GM19452 (cell line): ENCODE measurements around the gene BUD31.
A peak's percentile ranks its signal among the peaks of the same experiment; 100 is the strongest.
"Not testable (repeated sequence)": the region's sequence is repeated elsewhere in the genome, so short reads cannot be mapped to it uniquely, and the experiment has no call there.

Experiments
- ATAC-seq: cut with Tn5 transposase; IDR thresholded peaks from one replicate; pipeline ENCODE4 v1.9.1; 2021; ENCODE audit not compliant: unreplicated experiment

The BUD31 gene

DNA sequence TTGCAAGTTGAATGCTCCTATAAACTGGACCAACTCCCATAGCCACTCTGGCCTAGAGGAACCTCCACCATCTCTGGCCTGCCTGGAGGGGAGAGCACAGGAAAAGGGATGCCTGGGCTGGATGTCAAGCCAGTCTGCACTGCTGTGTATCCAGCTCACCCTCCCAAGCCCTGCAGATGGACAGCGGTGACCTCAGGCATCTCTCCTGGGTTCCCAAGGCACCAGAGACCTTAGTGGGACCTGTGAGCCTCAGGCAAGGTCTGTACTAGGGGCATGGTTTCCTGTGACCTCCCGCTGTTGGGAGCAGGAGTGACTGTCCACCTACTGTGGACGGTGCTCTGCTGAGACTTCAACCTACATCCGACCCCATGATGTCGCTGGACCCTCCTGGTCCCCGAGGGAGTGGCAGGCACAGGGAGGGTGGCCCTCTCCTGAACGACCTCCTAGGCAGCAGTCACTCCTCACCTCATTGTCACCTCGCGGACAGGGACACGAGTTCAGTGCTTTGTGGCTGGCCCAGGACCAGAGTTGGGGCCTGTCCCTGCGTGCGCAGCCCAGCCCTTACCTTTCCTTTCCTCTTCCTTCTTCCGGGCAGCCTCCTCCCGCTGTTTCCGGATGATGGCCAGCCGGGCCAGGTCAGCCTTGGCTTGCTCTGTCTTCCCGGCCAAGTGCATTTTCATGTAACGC, 11.3 kb upstream of the BUD31 start:
- ATAC-seq: no peak

DNA sequence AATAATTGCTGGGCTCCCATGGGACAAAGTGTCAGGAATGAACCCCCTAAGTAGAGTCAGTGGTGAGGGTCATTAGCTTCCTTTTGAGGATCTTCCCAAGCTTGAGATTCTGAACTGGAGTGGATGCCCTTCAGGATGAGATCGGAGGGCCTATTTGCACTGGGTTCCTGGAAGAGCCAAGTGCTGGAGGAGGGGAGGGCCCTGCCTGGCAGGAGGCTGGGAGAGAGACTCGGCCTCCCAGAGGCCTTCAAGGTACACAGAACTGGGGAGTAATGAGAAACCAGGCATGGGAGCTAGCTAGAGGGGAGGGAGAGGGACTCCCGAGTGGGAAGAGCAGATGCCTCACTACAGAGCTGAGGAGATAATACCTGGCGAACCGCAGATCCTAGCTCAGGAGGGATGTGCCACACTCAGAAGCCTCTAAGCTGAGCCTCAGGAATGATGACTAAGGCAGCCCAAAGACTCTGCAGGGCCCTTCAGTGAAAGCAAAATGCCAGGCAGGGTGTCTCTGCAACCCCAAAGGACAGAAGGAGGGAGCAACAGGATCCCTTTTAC, 9.8 kb upstream of the BUD31 start:
- no peak for ATAC-seq

DNA sequence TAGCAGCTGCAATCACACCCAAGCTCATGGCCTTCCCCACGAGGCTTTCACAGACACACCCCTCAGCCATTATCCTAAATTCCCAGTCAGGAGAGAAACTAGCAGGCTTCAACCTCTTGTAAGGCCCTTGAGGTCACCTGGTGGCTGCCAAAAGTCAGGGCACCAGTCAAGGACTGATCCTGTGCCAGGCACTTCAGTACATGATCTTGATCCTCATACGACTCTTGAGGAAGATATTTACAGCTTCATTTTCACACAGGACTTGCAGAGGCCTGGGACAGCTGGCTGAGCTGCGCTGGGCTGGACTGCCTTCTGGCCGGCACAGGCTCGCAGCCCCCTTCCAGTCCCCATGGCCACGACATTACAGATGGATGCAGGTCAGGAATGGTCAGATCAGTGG, 9.2 kb upstream of the BUD31 start:
- no peak for ATAC-seq

DNA sequence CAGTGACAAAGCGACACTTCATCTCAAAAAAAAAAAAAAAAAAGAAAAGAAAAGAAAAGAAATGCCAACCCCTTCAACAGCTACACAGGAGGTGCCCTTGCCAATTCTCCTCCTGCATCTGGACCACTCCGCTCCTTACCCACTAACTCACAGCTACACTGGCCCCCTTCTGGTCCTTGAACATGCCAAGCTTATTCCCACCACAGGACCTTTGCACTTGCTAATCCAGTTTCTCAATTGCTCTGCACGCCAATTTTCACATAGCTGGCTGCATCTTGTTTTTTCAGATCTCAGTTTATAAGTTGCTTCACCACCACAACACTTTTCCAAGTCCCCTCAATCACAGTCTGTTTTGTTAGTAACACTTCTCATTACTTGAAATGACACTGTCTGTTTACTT, 5.9 kb upstream of the BUD31 start:
- no peak for ATAC-seq

DNA sequence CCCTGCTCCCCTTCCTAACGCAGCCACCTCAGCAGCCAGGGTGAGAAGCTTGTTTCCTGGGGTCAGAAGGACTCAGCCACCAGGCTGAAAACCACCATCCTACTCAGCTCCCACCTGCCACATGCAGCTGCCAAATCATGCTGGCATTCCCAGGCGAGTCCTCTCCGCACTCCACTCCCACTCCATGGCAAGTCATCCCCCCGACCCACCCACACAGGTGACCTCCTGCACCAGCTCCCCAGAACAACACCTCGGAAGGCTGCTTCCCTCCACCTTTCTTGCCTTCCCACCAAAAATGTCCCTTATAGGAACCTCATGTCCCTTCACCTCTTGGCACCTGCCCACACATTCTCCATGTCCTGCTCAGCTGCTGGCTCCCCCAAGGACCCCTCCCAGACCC, 5.0 kb upstream of the BUD31 start:
- ATAC-seq: no peak

DNA sequence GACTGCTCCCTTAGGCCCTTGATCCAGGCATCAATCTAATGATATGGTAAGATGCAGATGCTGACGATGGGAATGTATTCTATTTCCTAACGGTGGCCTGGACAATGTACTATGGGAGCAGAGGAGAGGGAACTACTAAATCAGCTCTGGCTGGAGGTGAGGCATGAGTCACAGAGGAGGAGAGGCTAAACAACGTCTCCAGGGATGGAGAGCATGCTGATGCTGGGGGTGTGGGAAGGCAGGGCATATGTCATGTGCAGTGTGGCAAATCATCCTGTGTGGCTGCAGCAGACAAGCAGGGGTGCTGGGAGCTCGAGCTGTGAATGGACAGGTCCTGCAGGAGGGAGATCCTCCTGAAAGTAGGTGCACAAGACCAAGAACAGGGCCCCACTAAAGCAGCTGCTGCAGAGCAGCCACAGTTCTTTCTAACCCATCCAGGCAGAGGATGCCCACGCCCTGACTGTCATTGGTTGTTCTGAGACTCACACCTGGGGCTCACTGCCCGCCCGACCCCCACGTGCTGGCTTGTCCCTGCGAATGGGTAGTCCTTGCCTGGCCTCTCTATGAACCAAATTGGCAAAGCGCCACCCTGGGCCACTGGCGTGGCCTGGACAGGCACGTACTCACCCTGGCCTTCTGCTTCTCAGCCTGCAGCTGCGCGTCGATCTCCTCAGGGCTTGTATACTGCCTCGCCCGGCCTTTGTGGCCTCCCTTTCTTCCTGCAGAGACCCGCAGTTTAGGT, 4.4 kb upstream of the BUD31 start:
- no peak for ATAC-seq

DNA sequence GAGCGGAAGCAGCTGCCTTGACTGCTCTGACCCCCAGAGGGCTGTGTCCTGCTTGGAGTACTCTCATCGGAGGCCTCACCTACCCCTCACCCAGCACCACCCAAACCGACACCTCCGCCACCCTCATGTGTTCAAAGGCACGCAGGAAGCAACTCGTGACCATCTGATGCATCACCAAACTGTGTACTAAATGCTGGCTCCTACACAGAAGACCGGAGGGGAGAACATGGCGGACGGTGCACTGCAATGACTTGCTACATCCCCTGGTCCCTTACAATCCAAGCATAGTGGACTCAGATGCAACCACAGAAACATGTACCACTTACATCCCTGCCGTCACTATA, 3.8 kb upstream of the BUD31 start:
- ATAC-seq: no peak

DNA sequence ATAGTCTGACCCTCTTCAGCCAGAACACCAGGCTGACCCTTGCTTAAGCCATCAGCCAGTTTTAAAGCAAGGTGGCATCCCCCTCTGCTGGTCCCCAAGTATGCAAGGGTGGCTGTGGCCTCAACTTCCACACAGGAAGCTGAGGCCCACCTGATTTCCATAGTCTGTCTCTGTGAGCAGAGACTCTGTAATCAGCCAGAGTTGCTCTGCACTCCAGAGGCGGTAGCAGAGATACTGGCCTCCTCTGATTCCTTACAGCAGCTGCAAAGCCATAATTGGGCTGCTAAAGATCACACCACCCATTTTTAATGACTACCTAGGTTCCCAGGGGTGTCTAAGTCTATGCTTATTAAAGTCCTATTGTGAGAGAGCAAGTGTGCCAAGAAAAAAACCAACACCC, 2.2 kb upstream of the BUD31 start:
- ATAC-seq: no peak

DNA sequence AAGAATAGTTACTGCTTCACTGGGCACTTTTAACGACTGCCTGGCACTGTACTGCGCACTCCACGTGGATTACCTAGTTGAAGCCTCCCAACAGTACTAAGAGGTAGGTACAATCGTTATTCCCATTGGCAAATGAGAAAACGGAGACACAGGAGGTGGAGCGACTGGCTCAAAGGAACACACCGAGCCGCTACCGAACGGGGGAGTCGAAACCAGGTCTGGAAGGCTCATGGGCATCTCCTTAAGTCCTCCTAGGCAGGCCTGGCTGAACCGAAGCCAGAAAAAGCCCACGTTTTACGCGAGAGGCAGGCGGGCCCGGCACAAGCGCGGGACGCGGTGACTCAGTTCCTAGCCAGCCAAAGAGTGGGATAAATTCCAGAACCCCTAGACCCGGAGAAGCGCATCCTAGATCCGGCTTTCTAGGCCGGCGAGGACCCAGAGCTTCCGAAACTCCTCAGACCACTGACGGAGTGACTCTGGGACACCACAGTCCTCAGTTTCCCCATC, 844 bp upstream of the BUD31 start:
- ATAC-seq: no peak

DNA sequence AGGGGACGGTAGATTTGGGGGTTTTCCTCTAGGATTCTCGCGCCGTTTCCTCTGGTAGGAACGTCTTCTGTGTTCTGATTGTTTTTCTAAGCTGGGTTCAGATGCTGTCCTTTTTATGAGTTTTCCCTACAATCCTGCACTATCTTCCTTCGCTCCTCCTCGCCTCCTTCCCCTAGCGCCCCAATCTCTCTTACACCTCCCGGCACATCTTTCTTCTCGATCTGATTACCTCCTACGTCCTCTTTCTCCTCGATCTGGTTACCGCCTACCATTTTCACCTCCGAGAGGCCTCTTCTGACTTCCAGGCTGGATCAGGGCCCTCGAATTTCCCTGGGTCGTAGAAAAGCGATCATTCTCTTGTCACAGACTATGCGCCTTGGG, 413 bp downstream of the BUD31 start:
- peak; percentile 3 for ATAC-seq

DNA sequence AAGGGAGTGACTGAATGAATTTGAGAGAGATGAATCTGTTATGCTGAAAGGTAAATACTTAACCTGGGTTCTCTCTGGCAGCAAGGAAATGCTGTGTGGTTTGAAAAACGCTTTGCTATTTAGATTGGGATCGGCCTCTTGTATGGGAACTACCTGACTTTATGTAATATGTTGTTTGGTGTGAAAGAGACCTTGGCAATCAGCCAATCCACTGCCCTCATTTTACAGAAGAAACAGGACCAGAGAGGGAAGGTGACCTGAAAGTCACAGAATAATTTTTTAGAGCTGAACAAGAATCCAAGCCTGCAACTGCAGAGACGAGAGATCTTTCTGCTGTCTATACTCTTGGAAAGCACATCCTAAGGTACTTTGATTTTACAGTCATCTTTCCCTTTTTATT, 1.0 kb downstream of the BUD31 start:
- ATAC-seq: no peak

DNA sequence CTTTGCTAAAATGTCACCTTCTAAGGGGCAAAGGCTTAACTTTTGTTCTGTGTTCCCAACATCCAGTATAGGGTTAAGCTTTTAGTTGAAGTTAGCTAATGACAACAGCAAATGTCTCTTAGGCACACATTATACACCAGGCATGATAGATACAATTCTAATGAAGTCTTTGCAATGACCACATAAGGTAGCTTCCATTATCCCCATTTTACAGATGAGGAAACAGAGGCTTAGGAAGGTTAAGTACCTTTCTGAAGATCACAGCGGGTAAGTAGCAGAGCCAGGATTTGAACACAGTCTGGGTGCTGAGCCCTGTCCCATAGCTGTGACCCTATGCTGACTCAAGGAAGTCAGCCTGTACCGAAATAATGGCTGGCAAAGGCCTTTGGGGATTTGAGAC, 1.9 kb downstream of the BUD31 start:
- ATAC-seq: no peak

DNA sequence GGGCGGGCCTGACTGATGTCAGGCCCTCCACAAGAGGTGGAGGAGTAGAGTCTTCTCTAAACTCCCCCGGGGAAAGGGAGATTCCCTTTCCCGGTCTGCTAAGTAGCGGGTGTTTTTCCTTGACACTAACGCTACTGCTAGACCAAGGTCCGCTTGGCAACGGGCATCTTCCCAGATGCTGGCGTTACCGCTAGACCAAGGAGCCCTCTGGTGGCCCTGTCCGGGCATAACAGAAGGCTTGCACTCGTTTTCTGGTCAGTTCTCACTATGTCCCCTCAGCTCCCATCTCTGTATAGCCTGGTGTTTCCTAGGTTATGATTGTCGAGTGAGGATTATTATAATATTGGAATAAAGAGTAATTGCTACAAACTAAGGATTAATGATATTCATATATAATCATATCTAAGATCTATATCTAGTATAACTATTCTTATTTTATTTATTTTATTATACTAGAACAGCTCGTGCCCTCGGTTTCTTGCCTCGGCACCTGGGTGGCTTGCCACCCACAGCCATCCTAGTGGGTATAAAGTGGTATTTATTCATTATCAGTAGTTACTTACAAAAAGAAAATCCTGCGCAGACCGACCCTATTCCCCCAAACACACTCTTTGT, 6.9 kb downstream of the BUD31 start:
- ATAC-seq: not testable (repeated sequence)

DNA sequence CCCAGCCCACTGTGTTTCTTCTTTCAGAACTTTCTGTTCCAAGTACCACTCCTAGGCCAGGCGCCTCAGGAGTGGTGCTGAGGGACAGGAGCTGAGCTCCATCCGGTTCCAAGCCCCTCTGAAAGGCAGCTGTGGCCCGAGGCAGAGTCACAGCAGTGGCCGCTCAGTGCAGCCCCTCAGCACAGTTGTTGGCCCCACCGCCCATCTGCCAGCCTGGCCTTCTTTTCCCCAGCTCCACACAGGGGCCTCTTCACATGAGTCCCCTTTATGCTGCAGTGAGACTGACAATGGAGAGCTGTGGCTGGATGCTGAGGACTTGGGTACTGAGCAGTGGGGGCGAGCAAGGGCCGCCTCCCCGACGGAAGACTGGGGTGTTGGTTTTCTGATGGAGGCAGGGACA, 9.5 kb downstream of the BUD31 start:
- ATAC-seq: no peak

DNA sequence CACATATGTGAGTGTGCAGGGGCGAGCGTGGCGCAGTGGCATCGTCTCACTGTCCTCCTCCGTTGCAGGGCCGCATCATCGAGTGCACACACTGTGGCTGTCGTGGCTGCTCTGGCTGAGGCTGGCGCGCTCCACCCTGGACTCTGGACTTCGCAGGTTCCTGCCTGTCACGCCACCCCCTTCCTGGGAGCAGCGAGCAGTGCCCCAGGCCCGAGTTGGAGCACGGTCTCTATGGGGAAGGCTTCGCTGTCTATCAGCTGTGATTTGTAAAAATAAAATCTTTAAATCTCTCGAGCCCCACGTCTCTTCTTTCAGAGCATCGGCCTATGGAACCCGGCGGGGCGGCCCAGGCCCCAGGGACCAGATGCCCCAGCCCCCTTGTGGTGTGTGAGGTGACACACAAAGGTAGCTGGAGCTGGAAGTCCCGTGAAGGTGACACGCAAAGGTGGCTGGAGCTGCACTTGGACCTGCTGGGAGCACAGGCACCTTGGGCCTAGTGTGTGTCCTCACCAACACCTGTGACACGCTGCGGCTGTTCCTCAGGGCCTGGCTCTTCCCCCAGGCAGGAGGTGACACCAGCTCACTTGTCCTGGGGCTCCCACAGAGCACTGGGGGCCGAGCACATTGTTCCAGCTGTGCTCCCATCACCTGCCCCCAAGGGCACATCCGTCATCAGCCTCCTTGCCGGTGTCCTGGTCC, 10.7 kb downstream of the BUD31 start:
- ATAC-seq: no peak

DNA sequence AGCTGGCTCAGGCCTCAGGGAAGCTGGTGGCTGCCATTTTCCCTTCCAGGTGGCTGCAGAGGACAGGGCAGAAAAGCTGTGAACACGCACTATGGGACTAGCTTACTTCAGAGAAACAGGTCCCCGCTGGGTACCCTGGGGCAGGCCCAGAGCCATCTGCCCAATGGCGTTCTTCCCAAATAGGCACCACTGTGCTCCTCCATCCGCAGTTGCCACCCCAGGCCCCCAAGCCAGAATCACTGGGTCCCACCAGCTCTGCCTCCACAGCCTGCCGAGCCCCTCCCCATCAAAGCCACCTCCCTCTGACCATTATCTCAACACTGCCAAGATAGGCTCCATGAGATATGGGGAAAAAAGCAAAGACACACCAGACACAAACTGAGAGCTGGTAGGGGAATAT, 11.4 kb downstream of the BUD31 start:
- ATAC-seq: no peak

DNA sequence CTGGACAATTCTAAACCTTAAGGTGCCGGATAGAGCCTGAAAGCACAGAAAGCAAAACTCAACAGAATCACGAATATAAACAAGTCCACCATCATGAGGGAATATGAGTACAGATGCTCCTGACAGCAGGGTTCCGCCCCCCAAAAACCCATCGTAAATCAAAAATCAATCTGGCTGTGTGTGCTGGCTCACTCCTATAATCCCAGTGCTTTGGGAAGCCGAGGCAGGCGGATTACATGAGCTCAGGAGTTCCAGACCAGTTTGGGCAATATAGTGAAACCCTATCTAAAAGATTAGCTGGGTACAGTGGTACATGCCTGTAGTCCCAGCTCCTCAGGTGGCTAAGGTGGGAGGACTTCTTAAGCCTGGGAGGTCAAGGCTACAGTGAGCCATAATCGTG, 12.2 kb downstream of the BUD31 start:
- no peak for ATAC-seq

DNA sequence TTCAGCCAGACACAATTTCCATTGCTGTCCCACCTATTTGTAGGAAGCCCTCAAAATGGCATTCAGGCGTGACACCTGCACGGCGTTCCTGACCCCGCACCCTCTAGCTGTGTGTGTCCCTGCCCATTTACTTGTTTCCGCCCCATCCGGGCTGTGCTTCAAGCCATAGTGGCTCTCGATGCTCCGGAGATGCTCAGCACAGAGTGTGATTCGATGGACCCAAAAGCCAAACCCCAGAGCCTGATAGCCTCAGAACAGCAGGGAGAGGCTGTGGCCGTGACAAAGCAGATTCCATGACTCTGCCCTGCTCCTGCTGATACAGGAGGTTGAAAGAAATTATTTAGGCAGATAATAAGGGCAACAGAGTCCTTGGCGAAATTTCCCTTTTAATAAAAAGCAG, 13.4 kb downstream of the BUD31 start:
- ATAC-seq: no peak

DNA sequence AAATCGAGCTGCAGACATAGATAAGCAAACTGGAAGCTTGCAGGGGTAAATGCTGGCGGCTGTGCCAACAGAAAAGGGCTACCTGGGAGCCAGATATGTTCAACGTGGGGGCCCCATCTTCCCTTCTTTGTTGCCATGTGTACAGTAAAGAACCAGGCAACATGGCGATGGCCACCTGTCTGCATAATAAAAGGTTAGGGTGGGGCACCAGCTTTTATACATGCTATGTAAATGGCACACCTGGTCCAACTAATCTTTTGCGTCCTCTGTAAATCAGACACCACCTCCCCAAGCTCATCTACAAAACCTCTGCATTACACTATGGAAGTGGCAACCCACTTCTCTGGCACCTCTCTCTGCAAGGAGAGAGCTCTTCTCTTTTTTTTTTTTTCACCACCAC, 13.9 kb downstream of the BUD31 start:
- no peak for ATAC-seq

DNA sequence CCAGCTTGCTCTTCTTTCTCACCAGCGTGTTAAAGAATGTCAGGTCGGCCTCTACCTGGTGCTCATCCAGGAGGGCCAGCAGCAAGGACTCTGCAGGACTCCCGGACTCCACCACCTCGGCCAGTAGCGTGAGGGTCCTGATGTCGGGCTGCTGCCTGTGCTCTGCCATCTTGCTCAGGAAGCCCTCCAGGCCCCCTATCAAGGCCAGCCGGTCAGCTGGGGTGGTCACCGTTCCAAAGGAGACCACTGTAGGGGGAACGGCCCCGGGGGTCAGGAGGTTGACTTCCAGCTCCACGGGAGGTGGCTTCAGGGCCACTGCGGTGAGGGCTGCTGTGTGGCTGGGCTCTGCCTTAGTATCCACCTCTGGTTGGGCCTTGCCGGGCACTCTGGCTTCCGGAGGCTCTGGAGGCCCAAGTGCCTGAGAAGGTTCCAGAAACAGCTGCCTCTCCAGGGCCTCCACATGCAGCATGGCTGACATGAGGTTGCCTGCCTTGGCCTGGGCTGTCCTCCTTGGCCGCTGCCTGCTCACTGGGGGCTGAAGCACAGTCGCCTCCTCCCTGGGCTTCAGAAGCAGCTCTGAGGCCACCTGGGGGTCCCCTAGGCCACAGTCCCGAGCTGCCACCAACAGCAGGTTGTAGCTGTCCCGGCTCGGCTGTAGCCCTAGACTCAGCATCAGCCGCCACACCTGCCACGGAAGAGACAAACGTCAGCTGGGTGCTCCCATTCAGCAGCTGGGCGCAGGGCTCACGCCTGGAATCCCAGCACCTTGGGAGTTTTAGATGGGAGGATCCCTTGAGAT, 16.4 kb downstream of the BUD31 start:
- ATAC-seq: no peak
